ENCODE results near the gene PCGF2.

DNA sequence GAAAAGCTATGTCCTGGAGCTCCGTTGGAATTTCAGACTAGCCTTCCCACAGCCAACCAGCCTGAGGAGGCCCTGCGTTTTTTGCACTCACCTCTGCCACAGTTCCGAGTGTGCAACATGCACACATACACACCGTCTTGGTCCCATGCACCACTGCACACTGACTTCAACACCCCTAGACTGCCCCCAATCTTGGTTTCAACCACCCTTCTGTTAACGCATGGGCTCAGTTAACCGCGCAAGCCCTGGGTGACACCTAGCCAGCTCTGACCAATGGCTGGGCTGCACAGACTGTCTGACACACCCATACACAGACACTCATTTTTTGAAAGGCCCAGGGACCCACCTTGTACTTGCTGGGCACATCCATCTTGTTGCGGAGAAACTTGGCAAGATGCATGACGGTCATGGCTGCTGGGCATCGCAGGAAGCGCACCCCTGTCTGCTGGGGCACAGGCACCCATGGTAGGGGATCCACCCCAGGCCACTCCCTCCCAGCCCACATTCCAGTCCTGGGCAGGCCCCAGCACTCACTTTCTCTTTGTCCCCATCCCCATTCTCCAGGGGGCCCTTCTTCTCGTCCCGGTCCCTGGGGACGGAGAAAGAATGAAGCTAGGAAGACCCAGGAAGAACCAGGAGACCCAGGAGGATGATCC lies 10.0 kb downstream of the PCGF2 start:
- no peak for TF ChIP-seq BHLHE40 (IDR thresholded peaks at IDR 0.05; ENCODE audit: low read length)
- TF ChIP-seq USF2 (CRISPR knock-in tag; IDR thresholded peaks at IDR 0.05), result no peak
- no peak for TF ChIP-seq RFX5 (IDR thresholded peaks at IDR 0.05; ENCODE audit: low read depth, low read length)
- TF ChIP-seq ELF4 (CRISPR knock-in tag; IDR thresholded peaks at IDR 0.05), result no peak
- no peak for TF ChIP-seq EGR1 (conservative IDR thresholded peaks at IDR 0.05)
- TF ChIP-seq ZNF124 (CRISPR knock-in tag; IDR thresholded peaks at IDR 0.05), result no peak
- no peak for TF ChIP-seq MXI1 (IDR thresholded peaks at IDR 0.05; ENCODE audit: low read depth, low read length)
- TF ChIP-seq HDAC6 (IDR thresholded peaks at IDR 0.05; ENCODE audit: low read depth, low read length), result no peak
- no peak for TF ChIP-seq YY1 (IDR thresholded peaks at IDR 0.05; ENCODE audit: borderline replicate concordance in 1 of 3, control insufficient read depth in 1 of 3, extremely low read depth in 1 of 3, insufficient read depth in 3 of 3, insufficient read length in 1 of 3, insufficient replicate concordance in 2 of 3, low read depth in 1 of 3, low read length in 2 of 3)
- TF ChIP-seq MBD2 (IDR thresholded peaks at IDR 0.05; ENCODE audit: borderline replicate concordance, low read depth), result no peak
- TF ChIP-seq CCNT2 (IDR thresholded peaks at IDR 0.05; ENCODE audit: borderline replicate concordance, extremely low read depth, insufficient read length, low read depth, low read length), result no peak
- TF ChIP-seq, protein P1, sequence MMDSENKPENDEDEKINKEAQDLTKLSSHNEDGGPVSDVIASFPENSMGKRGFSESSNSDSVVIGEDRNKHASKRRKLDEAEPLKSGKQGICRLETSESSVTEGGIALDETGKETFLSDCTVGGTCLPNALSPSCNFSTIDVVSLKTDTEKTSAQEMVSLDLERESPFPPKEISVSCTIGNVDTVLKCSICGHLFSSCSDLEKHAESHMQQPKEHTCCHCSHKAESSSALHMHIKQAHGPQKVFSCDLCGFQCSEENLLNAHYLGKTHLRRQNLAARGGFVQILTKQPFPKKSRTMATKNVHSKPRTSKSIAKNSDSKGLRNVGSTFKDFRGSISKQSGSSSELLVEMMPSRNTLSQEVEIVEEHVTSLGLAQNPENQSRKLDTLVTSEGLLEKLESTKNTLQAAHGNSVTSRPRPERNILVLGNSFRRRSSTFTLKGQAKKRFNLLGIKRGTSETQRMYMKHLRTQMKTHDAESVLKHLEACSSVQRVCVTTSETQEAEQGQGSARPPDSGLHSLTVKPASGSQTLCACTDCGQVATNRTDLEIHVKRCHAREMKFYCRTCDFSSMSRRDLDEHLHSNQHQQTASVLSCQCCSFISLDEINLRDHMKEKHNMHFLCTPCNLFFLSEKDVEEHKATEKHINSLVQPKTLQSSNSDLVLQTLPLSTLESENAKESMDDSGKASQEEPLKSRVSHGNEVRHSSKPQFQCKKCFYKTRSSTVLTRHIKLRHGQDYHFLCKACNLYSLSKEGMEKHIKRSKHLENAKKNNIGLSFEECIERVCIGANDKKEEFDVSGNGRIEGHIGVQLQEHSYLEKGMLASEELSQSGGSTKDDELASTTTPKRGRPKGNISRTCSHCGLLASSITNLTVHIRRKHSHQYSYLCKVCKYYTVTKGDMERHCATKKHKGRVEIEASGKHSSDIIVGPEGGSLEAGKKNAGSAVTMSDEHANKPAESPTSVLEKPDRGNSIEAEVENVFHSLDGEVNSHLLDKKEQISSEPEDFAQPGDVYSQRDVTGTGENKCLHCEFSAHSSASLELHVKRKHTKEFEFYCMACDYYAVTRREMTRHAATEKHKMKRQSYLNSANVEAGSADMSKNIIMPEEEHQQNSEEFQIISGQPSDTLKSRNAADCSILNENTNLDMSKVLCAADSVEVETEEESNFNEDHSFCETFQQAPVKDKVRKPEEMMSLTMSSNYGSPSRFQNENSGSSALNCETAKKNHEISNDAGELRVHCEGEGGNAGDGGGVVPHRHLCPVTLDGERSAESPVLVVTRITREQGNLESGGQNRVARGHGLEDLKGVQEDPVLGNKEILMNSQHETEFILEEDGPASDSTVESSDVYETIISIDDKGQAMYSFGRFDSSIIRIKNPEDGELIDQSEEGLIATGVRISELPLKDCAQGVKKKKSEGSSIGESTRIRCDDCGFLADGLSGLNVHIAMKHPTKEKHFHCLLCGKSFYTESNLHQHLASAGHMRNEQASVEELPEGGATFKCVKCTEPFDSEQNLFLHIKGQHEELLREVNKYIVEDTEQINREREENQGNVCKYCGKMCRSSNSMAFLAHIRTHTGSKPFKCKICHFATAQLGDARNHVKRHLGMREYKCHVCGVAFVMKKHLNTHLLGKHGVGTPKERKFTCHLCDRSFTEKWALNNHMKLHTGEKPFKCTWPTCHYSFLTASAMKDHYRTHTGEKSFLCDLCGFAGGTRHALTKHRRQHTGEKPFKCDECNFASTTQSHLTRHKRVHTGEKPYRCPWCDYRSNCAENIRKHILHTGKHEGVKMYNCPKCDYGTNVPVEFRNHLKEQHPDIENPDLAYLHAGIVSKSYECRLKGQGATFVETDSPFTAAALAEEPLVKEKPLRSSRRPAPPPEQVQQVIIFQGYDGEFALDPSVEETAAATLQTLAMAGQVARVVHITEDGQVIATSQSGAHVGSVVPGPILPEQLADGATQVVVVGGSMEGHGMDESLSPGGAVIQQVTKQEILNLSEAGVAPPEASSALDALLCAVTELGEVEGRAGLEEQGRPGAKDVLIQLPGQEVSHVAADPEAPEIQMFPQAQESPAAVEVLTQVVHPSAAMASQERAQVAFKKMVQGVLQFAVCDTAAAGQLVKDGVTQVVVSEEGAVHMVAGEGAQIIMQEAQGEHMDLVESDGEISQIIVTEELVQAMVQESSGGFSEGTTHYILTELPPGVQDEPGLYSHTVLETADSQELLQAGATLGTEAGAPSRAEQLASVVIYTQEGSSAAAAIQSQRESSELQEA (IDR thresholded peaks at IDR 0.05; ENCODE audit: low read depth), result no peak
- no peak for TF ChIP-seq RAD21 (CRISPR knock-in tag; conservative IDR thresholded peaks at IDR 0.05 in 1 of 2, IDR thresholded peaks at IDR 0.05 in 1 of 2)

Data from K562 (cell line).